ENCODE data around the gene PELI1.

Gene PELI1

DNA sequence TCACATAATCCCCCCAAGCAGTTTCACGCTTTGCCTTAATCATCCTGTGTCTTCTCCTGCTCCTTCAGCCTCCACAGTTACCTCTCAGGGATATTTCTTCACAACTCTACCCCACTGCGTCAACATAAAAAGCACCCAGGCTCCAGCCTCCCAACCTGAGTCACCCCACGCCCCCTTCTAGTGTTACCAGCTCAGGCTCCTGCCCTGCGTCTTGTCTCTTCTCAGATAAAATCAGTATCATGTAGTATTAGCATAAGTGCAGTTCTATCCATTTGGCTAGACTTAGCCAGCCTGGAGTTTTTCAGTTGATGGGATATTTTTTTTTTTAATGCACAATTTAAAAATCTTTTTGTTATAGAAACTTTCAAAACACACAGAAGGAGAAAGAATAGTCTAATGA, 9.6 kb upstream of the PELI1 start:
- no peak for DNase-seq (ENCODE audit: low spot score)

GRCh38 chr2:64151476-64151875, 7.3 kb upstream of the PELI1 start:
- no peak for DNase-seq (ENCODE audit: low spot score)

DNA sequence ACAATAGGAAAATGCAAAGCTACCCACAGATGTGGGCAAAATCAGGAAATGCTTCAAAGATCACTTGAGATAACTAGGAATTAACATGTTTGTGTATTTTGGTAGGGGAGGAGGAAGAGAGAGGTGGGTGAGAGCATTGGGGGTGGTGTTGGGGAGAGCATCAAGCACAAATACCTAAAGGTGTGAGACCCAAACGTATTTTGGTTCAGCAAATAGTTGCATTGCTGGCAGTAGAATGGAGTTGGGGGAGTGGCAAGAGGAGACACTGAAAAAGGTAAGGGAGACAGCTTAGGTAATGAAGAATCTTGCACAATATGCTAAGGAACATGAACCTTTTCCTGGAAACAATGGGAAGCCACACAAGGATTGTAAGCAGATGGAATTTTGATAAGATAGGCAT, 1.5 kb upstream of the PELI1 start:
- DNase-seq (ENCODE audit: low spot score) = peak; percentile 11

DNA sequence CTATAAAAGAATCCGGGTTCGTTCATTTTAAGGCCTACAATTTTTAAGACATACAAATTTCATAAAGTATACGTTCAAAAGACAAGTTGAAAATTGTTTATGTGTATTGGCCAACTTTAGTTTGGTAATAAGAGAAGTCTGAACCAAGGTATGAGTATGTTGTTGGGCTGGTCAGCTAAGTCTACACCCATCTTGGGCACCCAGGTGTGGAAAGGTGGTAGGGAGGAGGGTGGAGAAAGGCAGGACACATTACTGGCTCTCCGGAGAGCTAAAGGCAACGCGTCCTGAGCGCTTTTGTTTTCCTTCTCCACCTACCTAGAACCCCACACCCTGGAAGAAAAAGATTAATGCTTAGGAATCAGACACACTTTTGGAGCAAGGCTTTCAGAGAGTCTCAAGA, 899 bp upstream of the PELI1 start:
- no peak for DNase-seq (ENCODE audit: low spot score)

DNA sequence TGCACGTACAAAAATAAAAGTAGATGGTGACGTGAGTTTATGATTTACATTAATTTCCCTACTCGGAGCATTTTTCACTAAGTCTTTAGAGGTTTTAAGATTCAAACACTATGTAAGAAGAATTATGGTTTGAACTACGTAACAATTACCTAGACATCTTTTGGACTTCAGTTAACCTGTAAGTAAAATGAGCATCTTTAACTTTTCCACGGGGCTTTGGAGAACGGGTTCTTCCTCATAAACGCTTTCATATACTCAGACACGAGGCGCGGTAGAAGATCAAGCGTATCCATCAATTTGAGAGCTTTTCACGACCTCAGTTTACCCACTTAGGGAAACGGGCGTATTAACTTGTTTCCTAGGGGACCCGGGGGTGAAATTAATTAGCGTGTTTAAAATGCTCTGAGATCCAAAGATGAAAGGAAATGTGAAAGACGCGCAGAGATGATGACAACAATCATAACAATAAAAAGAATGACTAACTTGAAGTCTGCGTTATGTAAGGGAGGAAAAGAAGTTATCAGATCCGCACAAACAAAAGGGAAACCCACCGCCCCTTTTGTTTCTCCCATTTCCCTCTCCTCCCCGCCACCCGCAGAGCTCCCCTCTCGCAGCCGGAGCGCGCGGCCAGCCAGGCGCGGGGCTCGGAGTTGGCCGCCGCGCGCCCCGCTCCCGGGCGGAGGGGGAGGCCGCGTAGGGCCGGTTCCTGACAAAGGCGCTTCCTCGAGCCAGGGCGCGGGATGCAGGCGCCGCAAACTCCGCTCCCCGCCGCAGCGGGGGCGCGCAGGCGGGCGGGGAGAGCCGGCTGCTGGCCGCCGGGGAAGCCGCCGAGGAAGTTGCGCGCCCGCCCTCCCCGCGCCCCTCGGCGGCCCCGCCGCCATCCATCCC, 807 bp downstream of the PELI1 start:
- peak; percentile 22 for DNase-seq (ENCODE audit: low spot score)

GRCh38 chr2:64142741-64143168, 1.5 kb downstream of the PELI1 start:
- DNase-seq (ENCODE audit: low spot score) = no peak

DNA sequence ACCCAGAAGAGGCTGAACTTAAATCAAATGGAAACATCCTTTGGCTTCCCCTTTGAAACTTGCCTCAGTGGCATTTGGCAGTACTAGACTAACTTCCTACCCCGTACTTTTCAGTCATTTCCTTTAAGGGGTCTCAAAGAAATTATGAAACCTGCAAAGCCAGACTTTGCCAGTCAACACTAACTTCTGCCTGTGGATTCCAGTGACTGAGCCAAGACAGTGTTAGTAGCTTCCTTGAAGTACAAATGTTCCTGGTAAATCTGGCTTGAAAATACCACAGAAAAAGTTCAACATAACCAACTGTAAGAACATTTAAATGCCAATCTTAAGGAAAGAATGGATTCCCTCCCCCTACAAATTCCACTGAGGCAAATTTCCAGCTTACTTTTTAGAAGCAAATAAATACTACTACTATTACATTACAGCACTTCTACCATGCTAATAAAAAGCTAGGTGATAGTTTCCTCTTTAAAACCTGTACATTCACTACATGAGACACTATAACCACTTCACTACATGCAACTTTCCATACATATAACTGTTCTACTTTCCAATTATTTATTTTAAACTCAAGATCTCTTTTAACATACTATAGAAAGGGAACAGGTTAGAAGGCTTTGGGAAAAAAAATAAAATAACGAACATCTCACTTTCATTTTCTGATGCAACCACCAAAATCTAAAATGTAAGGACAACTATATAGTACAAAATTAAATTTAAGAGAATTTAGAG, 2.4 kb downstream of the PELI1 start:
- peak; percentile 5 for DNase-seq (ENCODE audit: low spot score)

DNA sequence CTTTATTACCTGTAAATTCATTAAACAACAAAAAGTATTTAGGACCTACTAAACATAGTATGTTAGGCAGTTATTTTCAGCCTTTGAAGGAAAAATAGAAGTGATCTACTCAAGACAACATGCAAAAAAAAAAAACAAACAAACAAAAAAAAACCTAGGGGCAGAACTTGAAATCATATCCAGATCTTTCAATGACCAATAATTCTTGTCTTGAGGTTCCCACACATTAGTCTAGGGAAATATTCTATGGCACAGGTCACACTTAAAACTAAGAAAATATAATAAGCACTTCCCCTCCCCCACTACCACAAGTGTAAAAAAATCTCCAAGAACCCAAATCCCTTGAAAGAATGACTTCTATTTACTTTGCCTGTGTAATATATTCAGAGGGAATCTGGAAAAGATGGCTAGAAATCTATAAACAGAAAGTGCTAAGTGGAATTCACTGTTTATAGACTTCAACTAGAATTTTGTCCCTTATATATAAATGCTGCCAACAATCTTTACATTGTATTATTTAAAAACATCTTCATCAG, 3.5 kb downstream of the PELI1 start:
- DNase-seq (ENCODE audit: low spot score) = no peak

- no peak for DNase-seq (ENCODE audit: low spot score)
These were observed 4.3 kb downstream of the PELI1 start for GRCh38 chr2:64139956-64140355.

- no peak for DNase-seq (ENCODE audit: low spot score)
These were observed 6.2 kb downstream of the PELI1 start for GRCh38 chr2:64137996-64138395.

DNA sequence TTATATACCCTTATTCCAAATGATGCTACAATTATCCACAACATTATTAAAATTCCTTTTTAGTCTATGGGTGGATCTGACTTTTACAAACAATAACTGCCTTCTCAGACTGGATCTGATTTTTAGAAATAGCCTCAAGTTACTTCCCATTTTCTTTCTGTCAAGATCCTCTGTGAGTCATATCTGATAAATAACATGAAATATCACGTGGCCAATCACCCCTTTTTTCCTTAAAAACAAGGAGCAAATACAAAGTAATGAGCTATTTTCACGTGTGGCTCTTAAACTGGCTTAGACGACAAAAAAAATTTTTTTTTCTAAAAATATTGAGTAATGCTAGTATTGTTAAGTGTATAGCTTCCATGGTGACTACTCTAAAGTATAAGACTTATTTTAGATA, 6.7 kb downstream of the PELI1 start:
- no peak for DNase-seq (ENCODE audit: low spot score)

- DNase-seq (ENCODE audit: low spot score) = no peak
These were observed 8.8 kb downstream of the PELI1 start for GRCh38 chr2:64135421-64135820.

DNA sequence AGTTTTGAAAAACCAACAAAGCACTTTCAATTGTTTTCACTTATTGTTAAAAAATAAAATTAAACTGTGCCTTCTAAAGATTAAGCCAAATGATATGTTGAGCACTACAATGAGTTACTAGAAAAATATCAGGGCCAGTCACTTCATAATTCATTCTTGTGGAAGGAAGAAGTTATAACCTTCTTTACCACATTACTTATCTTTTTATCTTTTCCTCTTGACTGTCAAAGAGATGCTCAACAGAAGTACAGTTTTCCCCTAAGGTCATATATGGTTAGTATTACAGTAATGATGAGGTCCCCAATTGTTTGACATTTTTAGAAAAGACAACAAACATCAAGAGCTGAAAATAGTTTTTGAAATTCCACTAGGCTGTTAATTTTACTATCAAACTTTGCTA, 9.4 kb downstream of the PELI1 start:
- no peak for DNase-seq (ENCODE audit: low spot score)

DNA sequence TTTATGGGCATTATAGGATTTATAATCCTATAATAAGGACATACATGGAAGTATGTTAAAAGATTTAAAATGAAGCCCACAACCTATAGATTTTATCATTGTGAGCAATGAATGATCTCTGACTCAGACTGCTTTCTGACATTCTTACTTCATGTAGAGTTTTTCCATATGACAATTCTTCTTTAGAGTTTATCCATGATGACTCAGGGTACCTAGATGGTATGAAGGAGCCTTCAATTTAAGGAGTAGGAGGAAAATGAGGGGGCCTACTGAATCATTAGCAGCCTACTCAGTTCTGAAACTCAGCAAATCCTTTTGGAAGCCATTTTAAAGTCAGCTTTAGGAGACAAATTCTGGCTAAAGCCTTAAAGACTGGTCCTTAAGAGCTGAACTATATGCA, 10.4 kb downstream of the PELI1 start:
- DNase-seq (ENCODE audit: low spot score) = no peak

DNA sequence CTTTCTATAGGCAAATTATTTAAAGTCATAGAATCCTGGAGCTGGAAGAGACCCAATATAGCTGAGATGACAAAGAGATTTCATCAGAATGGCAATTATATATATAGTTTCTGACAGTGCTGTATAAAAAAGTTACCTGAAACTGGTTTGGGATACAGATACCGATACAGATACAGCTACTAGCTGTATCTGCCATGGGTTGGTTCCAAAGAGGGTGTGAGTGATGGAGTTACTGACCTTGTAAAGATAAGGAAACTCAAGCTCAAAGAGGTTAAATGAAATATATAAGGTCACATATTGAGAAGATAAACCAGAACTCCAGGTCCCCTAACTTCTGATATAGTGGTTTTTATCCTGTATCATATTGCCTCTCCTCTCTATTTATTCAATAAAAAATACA, 10.9 kb downstream of the PELI1 start:
- DNase-seq (ENCODE audit: low spot score) = no peak

- no peak for DNase-seq (ENCODE audit: low spot score)
These were observed 13.9 kb downstream of the PELI1 start for GRCh38 chr2:64130333-64130732.

DNA sequence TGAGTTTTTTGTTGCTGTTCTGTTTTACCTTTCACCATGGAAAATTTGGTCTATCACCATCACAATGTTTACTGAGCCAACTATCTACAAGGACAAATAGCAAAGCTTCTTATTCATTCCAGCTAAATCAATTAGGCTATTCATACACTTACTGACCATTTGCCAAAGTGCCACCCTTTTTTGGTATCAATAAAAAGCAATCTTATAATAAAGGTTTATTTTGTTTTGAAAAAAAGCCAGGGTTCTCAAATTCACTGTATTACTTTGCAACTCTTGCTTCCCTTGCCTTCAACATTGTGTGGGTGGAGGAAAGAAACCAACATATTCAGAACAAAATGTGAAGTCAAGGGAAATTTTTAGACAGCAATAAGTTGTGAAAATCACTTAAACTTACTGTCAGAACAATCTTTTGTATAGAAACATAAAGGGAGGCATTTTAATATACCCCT, 15.3 kb downstream of the PELI1 start:
- DNase-seq (ENCODE audit: low spot score) = no peak

- DNase-seq (ENCODE audit: low spot score) = no peak
These were observed 15.8 kb downstream of the PELI1 start for GRCh38 chr2:64128406-64128805.

GRCh38 chr2:64127119-64127518, 17.1 kb downstream of the PELI1 start:
- DNase-seq (ENCODE audit: low spot score) = no peak

DNA sequence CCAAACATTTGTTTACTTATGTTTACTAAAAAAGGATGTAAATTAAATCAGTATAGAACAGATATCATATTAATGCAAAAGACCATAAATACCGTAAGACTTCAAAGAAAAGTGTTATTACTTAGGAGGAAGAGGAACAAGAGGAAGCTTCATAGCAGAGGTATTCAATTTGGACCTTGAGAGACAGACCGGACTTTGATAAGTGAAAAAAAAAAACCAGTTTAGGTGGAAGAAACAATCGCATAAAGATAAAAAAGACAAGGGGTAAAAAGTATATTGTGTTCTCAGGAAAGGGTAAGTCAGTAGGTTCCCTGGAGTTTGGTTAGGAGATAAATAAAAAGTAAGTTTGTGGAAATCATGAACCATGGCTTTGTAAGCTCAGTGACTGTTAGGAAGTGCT, 17.6 kb downstream of the PELI1 start:
- no peak for DNase-seq (ENCODE audit: low spot score)

DNA sequence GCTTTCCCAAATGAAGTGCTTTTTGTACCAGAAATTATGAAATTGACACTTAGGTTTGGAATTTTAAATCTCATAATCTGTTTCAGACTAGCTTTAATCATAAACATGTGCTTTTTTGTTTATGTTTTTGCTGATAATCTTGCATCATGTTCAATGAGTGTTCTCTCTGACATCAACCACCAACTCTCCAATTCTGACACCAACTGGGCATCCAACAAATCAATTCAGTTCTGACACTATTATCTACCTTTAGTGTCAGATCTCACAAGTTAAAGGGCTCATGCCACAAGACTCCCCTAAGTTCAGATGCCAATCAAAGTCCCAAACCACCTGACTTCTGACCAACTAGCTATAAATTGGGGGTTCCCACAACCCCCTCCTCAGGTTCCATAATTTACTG, 19.6 kb downstream of the PELI1 start:
- DNase-seq (ENCODE audit: low spot score) = no peak

- no peak for DNase-seq (ENCODE audit: low spot score)
These were observed 20.1 kb downstream of the PELI1 start for GRCh38 chr2:64124168-64124567.

DNA sequence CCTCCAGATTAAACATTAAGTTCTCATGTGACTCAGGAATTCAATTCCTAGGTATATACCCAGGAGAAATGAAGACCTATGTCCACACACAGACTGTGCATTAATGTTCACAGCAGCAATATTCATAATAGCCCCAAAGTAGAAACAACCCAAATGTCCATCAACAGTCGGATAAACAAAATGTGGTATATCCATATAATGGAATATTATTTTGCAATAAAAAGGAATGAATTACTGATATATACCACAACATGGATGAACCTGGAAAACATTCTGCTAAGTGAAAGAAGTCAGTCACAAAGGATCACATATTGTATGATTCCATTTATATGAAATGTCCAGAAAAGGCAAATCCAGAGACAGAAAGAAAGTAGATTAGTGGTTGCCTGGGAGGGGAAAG, 20.5 kb downstream of the PELI1 start:
- DNase-seq (ENCODE audit: low spot score) = no peak
